GM08714 (cell line): ENCODE data around the gene RNF222.

Experiments used
- H3K4me3 ChIP-seq: fragments of 200-500 bp; sonication (Bioruptor generic); 2 replicates; pipeline ENCODE4 v1.5.1; 2014; ENCODE audit warnings: mild to moderate bottlenecking, low read length, inconsistent platforms
- ZNF274 ChIP-seq: IDR thresholded peaks from 2 replicates; pipeline ENCODE4 v1.6.1; 2012; ENCODE audit warnings: mild to moderate bottlenecking, low read depth, low read length

RNF222 gene

GRCh38 chr17:8421571-8421970 is 23.9 kb upstream of the RNF222 start:
- H3K4me3 ChIP-seq: no peak overlapping the region
- no peak for TF ChIP-seq ZNF274

- TF ChIP-seq ZNF274: no peak
- H3K4me3 ChIP-seq: no peak overlapping the region
Observed at GRCh38 chr17:8420041-8420934, 22.7 kb upstream of the RNF222 start.

GRCh38 chr17:8419305-8419704 is 21.7 kb upstream of the RNF222 start:
- H3K4me3 ChIP-seq: no peak overlapping the region
- no peak for TF ChIP-seq ZNF274

- no peak for TF ChIP-seq ZNF274
- no peak overlapping the region for H3K4me3 ChIP-seq
Observed at GRCh38 chr17:8418471-8418870, 20.8 kb upstream of the RNF222 start.

GRCh38 chr17:8417806-8418205 is 20.2 kb upstream of the RNF222 start:
- no peak for TF ChIP-seq ZNF274
- no peak overlapping the region for H3K4me3 ChIP-seq

- TF ChIP-seq ZNF274: no peak
- H3K4me3 ChIP-seq: no peak overlapping the region
Observed at GRCh38 chr17:8413938-8414337, 16.3 kb upstream of the RNF222 start.

GRCh38 chr17:8413328-8413727 is 15.7 kb upstream of the RNF222 start:
- TF ChIP-seq ZNF274: no peak
- H3K4me3 ChIP-seq: no peak overlapping the region

- no peak for TF ChIP-seq ZNF274
- H3K4me3 ChIP-seq: no peak overlapping the region
Observed at GRCh38 chr17:8412089-8412488, 14.5 kb upstream of the RNF222 start.

- TF ChIP-seq ZNF274: no peak
- H3K4me3 ChIP-seq: no peak overlapping the region
Observed at GRCh38 chr17:8410883-8411238, 13.2 kb upstream of the RNF222 start.

GRCh38 chr17:8409966-8410882 is 12.6 kb upstream of the RNF222 start:
- H3K4me3 ChIP-seq: no peak overlapping the region
- no peak for TF ChIP-seq ZNF274

GRCh38 chr17:8408371-8408770 is 10.7 kb upstream of the RNF222 start:
- no peak overlapping the region for H3K4me3 ChIP-seq
- no peak for TF ChIP-seq ZNF274

- TF ChIP-seq ZNF274: no peak
- no peak overlapping the region for H3K4me3 ChIP-seq
Observed at GRCh38 chr17:8406174-8406573, 8.5 kb upstream of the RNF222 start.

GRCh38 chr17:8405499-8406016 is 7.9 kb upstream of the RNF222 start:
- no peak overlapping the region for H3K4me3 ChIP-seq
- no peak for TF ChIP-seq ZNF274

- no peak overlapping the region for H3K4me3 ChIP-seq
- TF ChIP-seq ZNF274: no peak
Observed at GRCh38 chr17:8402921-8403536, 5.4 kb upstream of the RNF222 start.
